Neural cell (in vitro differentiated cells): ENCODE results near the gene EEPD1. TPM values are rescaled to one million over a fixed set of nuclear protein-coding genes. Genes with fewer than 3 reads are reported as not detected.

Source experiments
- H2AFZ ChIP-seq: fragments of 200-600, 300-800 bp; sonication (generic), shearing (Covaris generic); 2 replicates; pipeline ENCODE4 v1.6.0; 2014; ENCODE audit warnings: low read depth, mild to moderate bottlenecking, antibody characterized with exemption, low read length, moderate library complexity
- H3F3A ChIP-seq: fragments of 200-600 bp; shearing (Covaris generic); 2 replicates; pipeline ENCODE4 v1.6.1; 2016; ENCODE audit warnings: mild to moderate bottlenecking, moderate library complexity, mixed read lengths, antibody characterized with exemption, low read length; ENCODE audit not compliant: insufficient read depth, poor library complexity, severe bottlenecking
- H3K27ac ChIP-seq: fragments of 200-600, 300-800 bp; sonication (generic), shearing (Covaris generic); 2 replicates; pipeline ENCODE4 v1.5.1; 2014; ENCODE audit warnings: mild to moderate bottlenecking, low read length, moderate library complexity
- H3K27me3 ChIP-seq: fragments of 300-800, 200-600 bp; sonication (generic), shearing (Covaris generic); 2 replicates; pipeline ENCODE4 v1.6.0; 2014; ENCODE audit warnings: mild to moderate bottlenecking, low read depth, low read length, moderate library complexity; ENCODE audit not compliant: insufficient read depth
- H3K36me3 ChIP-seq: fragments of 300-800, 200-600 bp; sonication (generic), shearing (Covaris generic); 2 replicates; pipeline ENCODE4 v1.5.1; 2014; ENCODE audit warnings: mild to moderate bottlenecking, antibody characterized with exemption, low read length, moderate library complexity; ENCODE audit not compliant: insufficient read depth
- H3K4me2 ChIP-seq: fragments of 300-800, 200-600 bp; sonication (generic), shearing (Covaris generic); 2 replicates; pipeline ENCODE4 v1.6.0; 2014; ENCODE audit warnings: mild to moderate bottlenecking, low read length
- H3K4me3 ChIP-seq: fragments of 300-800, 200-600 bp; sonication (generic), shearing (Covaris generic); 2 replicates; pipeline ENCODE4 v1.5.1; 2014; ENCODE audit warnings: mild to moderate bottlenecking, low read length, moderate library complexity
- H3K79me2 ChIP-seq: fragments of 200-600 bp; shearing (Covaris generic); replicated peaks from 2 replicates; pipeline ENCODE4 v1.6.0; 2014; ENCODE audit warnings: mild to moderate bottlenecking, low read length, moderate library complexity; ENCODE audit not compliant: insufficient read depth
- H3K9ac ChIP-seq: fragments of 300-800, 200-600 bp; sonication (generic), shearing (Covaris generic); 2 replicates; pipeline ENCODE4 v1.6.1; 2016; ENCODE audit warnings: mild to moderate bottlenecking, low read length, mixed read lengths
- H3K9me2 ChIP-seq: fragments of 200-600 bp; shearing (Covaris generic); 2 replicates; pipeline ENCODE4 v1.6.1; 2016; ENCODE audit warnings: mild to moderate bottlenecking, low read length, mixed read lengths; ENCODE audit not compliant: insufficient read depth
- H3K9me3 ChIP-seq: fragments of 200-600, 300-800 bp; sonication (generic), shearing (Covaris generic); 2 replicates; pipeline ENCODE4 v1.6.1; 2016; ENCODE audit warnings: mild to moderate bottlenecking, mixed run types, low read length, moderate library complexity, mixed read lengths
- H4K20me1 ChIP-seq: fragments of 200-600 bp; shearing (Covaris generic); 2 replicates; pipeline ENCODE4 v1.6.1; 2016; ENCODE audit warnings: mild to moderate bottlenecking, mixed run types; ENCODE audit not compliant: insufficient read depth
- EP300 ChIP-seq: fragments of 450-650 bp; conservative IDR thresholded peaks from 2 replicates; pipeline ENCODE4 v1.6.1; 2014; ENCODE audit warnings: antibody characterized with exemption, mild to moderate bottlenecking, moderate library complexity; ENCODE audit not compliant: poor library complexity, severe bottlenecking
- EZH2 ChIP-seq: fragments of 200-600, 300-800 bp; shearing (Covaris generic), sonication (generic); IDR thresholded peaks from 2 replicates; pipeline ENCODE4 v1.6.1; 2014; ENCODE audit warnings: antibody characterized with exemption, low read length, borderline replicate concordance, mild to moderate bottlenecking; ENCODE audit not compliant: insufficient read depth, poor library complexity, severe bottlenecking
- MXI1 ChIP-seq: fragments of 450-650 bp; conservative IDR thresholded peaks from 2 replicates; pipeline ENCODE4 v1.6.1; 2014; ENCODE audit warnings: antibody characterized with exemption, mild to moderate bottlenecking; ENCODE audit not compliant: poor library complexity, severe bottlenecking
- POLR2AphosphoS5 ChIP-seq: IDR thresholded peaks from 2 replicates; pipeline ENCODE4 v1.6.1; 2012
- RAD21 ChIP-seq: fragments of 450-650 bp; conservative IDR thresholded peaks from 2 replicates; pipeline ENCODE4 v1.6.1; 2014; ENCODE audit warnings: antibody characterized with exemption, mild to moderate bottlenecking, moderate library complexity
- SMC3 ChIP-seq: fragments of 450-650 bp; conservative IDR thresholded peaks from 2 replicates; pipeline ENCODE4 v1.6.1; 2014; ENCODE audit warnings: antibody characterized with exemption, mild to moderate bottlenecking, moderate library complexity; ENCODE audit not compliant: poor library complexity
- TAF1 ChIP-seq: IDR thresholded peaks from 2 replicates; pipeline ENCODE4 v1.6.1; 2012; ENCODE audit warnings: low read depth
- polyA plus RNA-seq: library from polyadenylated mRNA; depleted of rRNA; stranded (reverse); fragments of >200 nt; gene quantifications from 2 replicates; pipeline ENCODE4 v1.2.3, GENCODE V29; 2014
- TF ChIP-seq, protein P1 (sequence below): fragments of 450-650 bp; IDR thresholded peaks from 2 replicates; pipeline ENCODE4 v1.5.1; 2014; ENCODE audit warnings: antibody characterized with exemption, mild to moderate bottlenecking, moderate library complexity; ENCODE audit not compliant: poor library complexity, severe bottlenecking
- TF ChIP-seq, protein P2 (sequence below): IDR thresholded peaks from 2 replicates; pipeline ENCODE4 v1.6.1; 2012; ENCODE audit warnings: borderline replicate concordance

The EEPD1 gene
- polyA plus RNA-seq, 1 donor from 2014 or later: 4.2 TPM

DNA sequence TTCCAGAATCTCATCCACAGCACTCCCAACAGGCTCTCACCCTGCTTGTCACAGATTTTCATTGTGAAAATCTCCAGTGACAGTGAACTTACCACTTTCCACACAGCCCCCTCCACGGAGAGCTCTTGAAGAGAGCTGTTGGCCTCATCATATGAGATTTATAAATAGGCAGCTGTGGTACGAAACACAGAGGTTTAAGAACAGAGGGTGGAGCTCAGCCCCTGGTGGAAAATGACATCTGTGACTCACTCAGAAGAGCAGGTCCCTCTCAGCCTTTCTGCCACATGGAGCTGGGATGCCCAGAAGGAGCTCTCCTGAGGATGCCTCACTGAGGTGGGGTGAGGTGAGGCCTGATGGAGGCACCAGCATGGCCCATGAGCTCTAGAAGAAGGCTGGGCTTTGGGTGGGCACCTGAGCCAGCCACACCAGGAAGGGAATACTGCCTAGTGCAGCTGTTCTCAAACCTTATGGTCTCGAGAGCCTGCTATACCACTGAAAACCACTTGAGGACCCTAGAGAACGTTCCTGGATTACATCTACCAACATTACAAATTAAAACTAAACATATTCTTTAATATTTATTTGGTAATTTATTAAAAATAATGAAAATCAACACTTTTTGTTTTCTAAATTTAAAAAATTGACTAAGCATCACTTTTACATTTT, 25.8 kb upstream of the EEPD1 start:
- no peaks in the 10 kb centered on the region for H3K27me3 ChIP-seq

DNA sequence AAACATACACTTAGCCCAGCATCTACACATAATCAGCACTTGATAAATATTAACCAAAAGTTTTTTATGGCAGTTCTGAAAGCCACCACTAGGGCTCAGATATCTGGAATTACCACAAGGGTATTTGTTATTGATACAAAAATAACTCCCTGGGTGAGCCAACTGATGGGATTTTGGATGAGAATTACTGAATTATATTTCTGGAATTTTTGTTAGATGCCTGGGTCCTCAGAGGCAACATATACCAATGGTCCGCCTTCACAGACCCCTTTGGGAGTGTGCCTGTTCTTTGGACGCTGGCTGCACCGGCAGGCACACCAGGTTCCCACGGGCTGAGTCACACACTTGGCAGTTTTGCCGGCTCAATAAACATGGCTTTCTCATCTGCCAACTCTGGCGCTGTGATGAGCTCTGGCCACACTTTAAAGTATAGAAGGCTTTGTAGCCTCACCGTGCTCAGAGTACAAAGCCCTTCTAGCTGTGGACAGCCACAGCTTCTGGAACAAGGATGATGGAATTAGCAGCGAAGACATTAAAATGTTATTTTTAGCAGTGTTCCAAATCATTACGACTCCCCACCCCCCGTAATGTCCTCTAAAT, 24.5 kb upstream of the EEPD1 start:
- Histone ChIP-seq H3K4me2 (no peak overlapping the region), H3K27ac (no peak overlapping the region), H3K9me3 (no peaks in the 10 kb centered on the region), H2AFZ (no peak overlapping the region), H3F3A (no peaks in the 10 kb centered on the region), H3K79me2 (no peaks in the 10 kb centered on the region), H3K4me3 (no peak overlapping the region), H4K20me1 (no peaks in the 10 kb centered on the region), H3K27me3 (no peaks in the 10 kb centered on the region), H3K9ac (no peak overlapping the region), H3K9me2 (no peaks in the 10 kb centered on the region), H3K36me3 (no peaks in the 10 kb centered on the region)
- TF ChIP-seq, protein P1, sequence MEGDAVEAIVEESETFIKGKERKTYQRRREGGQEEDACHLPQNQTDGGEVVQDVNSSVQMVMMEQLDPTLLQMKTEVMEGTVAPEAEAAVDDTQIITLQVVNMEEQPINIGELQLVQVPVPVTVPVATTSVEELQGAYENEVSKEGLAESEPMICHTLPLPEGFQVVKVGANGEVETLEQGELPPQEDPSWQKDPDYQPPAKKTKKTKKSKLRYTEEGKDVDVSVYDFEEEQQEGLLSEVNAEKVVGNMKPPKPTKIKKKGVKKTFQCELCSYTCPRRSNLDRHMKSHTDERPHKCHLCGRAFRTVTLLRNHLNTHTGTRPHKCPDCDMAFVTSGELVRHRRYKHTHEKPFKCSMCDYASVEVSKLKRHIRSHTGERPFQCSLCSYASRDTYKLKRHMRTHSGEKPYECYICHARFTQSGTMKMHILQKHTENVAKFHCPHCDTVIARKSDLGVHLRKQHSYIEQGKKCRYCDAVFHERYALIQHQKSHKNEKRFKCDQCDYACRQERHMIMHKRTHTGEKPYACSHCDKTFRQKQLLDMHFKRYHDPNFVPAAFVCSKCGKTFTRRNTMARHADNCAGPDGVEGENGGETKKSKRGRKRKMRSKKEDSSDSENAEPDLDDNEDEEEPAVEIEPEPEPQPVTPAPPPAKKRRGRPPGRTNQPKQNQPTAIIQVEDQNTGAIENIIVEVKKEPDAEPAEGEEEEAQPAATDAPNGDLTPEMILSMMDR: no peak
- TF ChIP-seq TAF1 (no peak), RAD21 (no peak), POLR2AphosphoS5 (no peak), EP300 (no peak), EZH2 (no peak), MXI1 (no peak)
- TF ChIP-seq, protein P2, sequence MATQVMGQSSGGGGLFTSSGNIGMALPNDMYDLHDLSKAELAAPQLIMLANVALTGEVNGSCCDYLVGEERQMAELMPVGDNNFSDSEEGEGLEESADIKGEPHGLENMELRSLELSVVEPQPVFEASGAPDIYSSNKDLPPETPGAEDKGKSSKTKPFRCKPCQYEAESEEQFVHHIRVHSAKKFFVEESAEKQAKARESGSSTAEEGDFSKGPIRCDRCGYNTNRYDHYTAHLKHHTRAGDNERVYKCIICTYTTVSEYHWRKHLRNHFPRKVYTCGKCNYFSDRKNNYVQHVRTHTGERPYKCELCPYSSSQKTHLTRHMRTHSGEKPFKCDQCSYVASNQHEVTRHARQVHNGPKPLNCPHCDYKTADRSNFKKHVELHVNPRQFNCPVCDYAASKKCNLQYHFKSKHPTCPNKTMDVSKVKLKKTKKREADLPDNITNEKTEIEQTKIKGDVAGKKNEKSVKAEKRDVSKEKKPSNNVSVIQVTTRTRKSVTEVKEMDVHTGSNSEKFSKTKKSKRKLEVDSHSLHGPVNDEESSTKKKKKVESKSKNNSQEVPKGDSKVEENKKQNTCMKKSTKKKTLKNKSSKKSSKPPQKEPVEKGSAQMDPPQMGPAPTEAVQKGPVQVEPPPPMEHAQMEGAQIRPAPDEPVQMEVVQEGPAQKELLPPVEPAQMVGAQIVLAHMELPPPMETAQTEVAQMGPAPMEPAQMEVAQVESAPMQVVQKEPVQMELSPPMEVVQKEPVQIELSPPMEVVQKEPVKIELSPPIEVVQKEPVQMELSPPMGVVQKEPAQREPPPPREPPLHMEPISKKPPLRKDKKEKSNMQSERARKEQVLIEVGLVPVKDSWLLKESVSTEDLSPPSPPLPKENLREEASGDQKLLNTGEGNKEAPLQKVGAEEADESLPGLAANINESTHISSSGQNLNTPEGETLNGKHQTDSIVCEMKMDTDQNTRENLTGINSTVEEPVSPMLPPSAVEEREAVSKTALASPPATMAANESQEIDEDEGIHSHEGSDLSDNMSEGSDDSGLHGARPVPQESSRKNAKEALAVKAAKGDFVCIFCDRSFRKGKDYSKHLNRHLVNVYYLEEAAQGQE: no peak

More for the DNA sequence above, 25.8 kb upstream of the EEPD1 start:
- no peak for TF ChIP-seq POLR2AphosphoS5
- TF ChIP-seq MXI1: no peak
- TF ChIP-seq RAD21: no peak
- TF ChIP-seq SMC3: no peak
- no peaks in the 10 kb centered on the region for H3K36me3 ChIP-seq
- H3K9ac ChIP-seq: no peak overlapping the region
- no peaks in the 10 kb centered on the region for H3K9me2 ChIP-seq
- no peaks in the 10 kb centered on the region for H3K9me3 ChIP-seq
- no peaks in the 10 kb centered on the region for H3K79me2 ChIP-seq
- no peak overlapping the region for H3K4me3 ChIP-seq
- H3F3A ChIP-seq: no peaks in the 10 kb centered on the region
- no peaks in the 10 kb centered on the region for H4K20me1 ChIP-seq
- no peak overlapping the region for H2AFZ ChIP-seq
- no peak overlapping the region for H3K4me2 ChIP-seq
- no peak overlapping the region for H3K27ac ChIP-seq
